Gastrocnemius medialis (tissue), 4 donors: ENCODE measurements around the gene NCAPH2. TPM values are rescaled to one million over a fixed set of nuclear protein-coding genes. Genes with fewer than 3 reads are reported as not detected.

Source experiments
- ATAC-seq, 2 donors: fragments of 150-250 bp; one replicate each; pipeline ENCODE4 v1.9.1; 2016
- DNase-seq, 2 donors: peaks; one replicate each; pipeline ENCODE4 v3.0.0-alpha.2; 2019
- H3K27ac ChIP-seq, 4 donors: fragments of 200-600 bp; sonication (generic); 1 replicate in 1 of 4; 2 replicates in 3 of 4; pipeline ENCODE4 v1.5.1; 2016 to 2018; ENCODE audit warnings: mild to moderate bottlenecking in 2 of 4, moderate library complexity in 1 of 4
- H3K27me3 ChIP-seq, 3 donors: fragments of 200-600 bp; sonication (generic) in 2 of 3; 1 replicate in 1 of 3; 2 replicates in 2 of 3; pipeline versions ENCODE4 v1.5.1 to v1.6.0; 2016 to 2019; ENCODE audit warnings: mild to moderate bottlenecking in 1 of 3, moderate library complexity in 1 of 3
- H3K36me3 ChIP-seq, 2 donors: fragments of 200-600 bp; sonication (generic) in 1 of 2; one replicate each; pipeline ENCODE4 v1.5.1; 2017 to 2018
- H3K4me1 ChIP-seq, 2 donors: fragments of 200-600 bp; sonication (generic) in 1 of 2; one replicate each; pipeline ENCODE4 v1.5.1; 2016 to 2017; ENCODE audit warnings: mild to moderate bottlenecking in 2 of 2
- H3K4me3 ChIP-seq, 4 donors: fragments of 200-600 bp; sonication (generic) in 3 of 4; 1 replicate in 1 of 4; 2 replicates in 3 of 4; pipeline ENCODE4 v1.5.1; 2016 to 2019; ENCODE audit warnings: mild to moderate bottlenecking in 2 of 4
- H3K9me3 ChIP-seq, 3 donors: fragments of 200-600 bp; sonication (generic) in 2 of 3; 1 replicate in 1 of 3; 2 replicates in 2 of 3; pipeline ENCODE4 v1.5.1; 2016 to 2019
- POLR2A ChIP-seq, 2 donors: fragments of 450-650 bp; IDR thresholded peaks; one replicate each; pipeline ENCODE4 v1.6.1; 2017; ENCODE audit warnings: antibody characterized with exemption in 2 of 2, mild to moderate bottlenecking in 2 of 2, moderate library complexity in 2 of 2
- in situ Hi-C, 4 donors: fragments of 200-750 bp; cut with MboI; loops; one replicate each; pipeline versions ENCODE4 v1.15.0 to v1.8.0; 2017; ENCODE audit warnings: low sequenced_read_pairs in 4 of 4
- intact Hi-C: fragments of 100-400 bp; cut with DNase I; formaldehyde crosslinking; loops from one replicate; pipeline ENCODE4 v1.15.1; 2023; ENCODE audit warnings: low total_unique reads
- total RNA-seq, 4 donors: library from RNA; depleted of rRNA; stranded (reverse); fragments of >200 nt; gene quantifications; one replicate each; pipeline versions ENCODE4 v1.1.0 to v1.2.3, GENCODE V29; 2016
- TF ChIP-seq, protein P1 (sequence below), 5 experiments: fragments of 450-650 bp in 3 of 5; fragments of 200-600 bp in 2 of 5; sonication (generic) in 2 of 5; IDR thresholded peaks in 4 of 5; conservative IDR thresholded peaks in 1 of 5; 1 replicate in 4 of 5; 2 replicates in 1 of 5; pipeline ENCODE4 v1.5.1; 2016 to 2019; ENCODE audit warnings: antibody characterized with exemption in 5 of 5, mild to moderate bottlenecking in 3 of 5, moderate library complexity in 3 of 5

Gene NCAPH2
- total RNA-seq, 4 donors from 2014 or later: 19.0 to 29.3 (median 23.4) TPM

DNA sequence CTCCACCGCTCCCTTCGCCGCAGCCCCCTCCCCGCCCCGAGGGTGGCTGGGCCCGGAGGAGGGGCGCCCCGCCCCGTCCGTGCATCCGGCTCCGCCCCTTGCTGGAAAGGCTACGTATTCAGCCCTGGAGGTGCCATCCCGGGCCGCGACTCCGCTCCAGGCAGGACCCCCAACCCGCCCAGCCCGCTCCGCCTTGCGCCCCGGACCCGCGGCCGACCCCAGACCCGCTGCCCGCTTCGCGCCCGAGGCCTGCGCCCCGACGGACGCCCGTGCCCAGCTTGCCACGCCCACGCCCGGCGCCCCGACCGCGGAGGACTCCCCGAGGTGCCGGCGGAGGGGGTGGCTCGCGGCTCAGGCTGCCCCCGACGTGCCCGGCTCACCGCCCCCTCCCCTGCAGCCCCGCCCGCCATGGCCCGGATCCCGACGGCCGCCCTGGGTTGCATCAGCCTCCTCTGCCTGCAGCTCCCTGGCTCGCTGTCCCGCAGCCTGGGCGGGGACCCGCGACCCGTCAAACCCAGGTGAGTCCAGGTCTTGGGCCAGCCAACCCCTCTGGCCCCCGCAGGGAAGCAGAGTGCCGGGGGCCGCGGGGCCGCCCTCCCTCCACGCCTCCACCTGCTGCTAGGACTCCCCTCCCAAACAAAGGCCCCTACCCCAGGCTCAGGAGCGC, 26.5 kb upstream of the NCAPH2 start, which contains the start of gene ADM2:
Gene ADM2 (plus strand): TSS at position 104 of the 667 bp plus-strand sequence. CDS start 305 bp downstream, at position 409.
- no peak for DNase-seq

DNA sequence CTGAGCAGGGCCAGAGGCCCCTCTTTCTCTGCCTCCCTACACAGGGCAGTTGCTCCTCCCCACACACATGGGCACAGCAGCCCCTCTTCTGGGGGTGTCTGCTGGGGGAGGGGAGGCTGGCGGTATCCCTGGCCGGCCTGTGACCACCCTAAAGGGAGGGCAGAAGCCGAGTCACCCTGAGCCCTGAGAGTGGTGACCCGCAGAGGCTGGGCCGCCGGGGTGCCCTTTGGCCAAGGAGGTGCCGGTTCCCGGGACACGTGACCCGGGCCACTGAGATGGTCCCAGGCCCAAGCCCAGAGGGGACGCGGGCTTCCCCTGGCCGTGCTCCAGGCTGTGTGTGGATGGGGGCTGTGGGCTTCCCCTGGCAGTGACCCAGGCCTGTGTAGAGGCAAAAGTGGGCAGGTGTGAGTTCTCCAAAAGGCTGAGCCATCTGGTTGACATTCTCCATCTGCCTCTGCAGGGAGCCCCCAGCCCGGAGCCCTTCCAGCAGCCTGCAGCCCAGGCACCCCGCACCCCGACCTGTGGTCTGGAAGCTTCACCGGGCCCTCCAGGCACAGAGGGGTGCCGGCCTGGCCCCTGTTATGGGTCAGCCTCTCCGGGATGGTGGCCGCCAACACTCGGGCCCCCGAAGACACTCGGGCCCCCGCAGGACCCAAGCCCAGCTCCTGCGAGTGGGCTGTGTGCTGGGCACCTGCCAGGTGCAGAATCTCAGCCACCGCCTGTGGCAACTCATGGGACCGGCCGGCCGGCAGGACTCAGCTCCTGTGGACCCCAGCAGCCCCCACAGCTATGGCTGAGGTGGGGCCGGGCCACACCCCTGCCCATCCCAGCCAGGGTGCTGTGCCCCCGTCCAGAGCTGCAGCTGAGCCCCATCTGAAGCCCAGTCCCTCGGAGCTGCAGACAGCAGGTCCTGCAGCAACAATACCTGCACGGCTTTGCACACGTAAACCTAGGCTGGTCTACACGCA, 25.6 kb upstream of the NCAPH2 start:
- in situ Hi-C loops: no loop called here

More for the DNA sequence above, 26.5 kb upstream of the NCAPH2 start, which contains the start of gene ADM2:
- H3K9me3 ChIP-seq: no peaks in the 10 kb centered on the region
- H3K36me3 ChIP-seq: no peaks in the 10 kb centered on the region
- ATAC-seq: no peak
- in situ Hi-C loops (no loop called here), intact Hi-C loops (no loop called here)
- H3K4me3 ChIP-seq: peak within 1 kb of the TSS in 3 of 4 donors; percentile 19 to 35 (median 31)
- peaks cover 39 to 47% (median 45%) of the 10 kb centered on the region in 3 donors for H3K27me3 ChIP-seq
- H3K4me1 ChIP-seq: no peaks in the 10 kb centered on the region
- no peak within 1 kb of the TSS for H3K27ac ChIP-seq
- no peak for TF ChIP-seq POLR2A (IDR thresholded peaks at IDR 0.05)
- TF ChIP-seq, protein P1, sequence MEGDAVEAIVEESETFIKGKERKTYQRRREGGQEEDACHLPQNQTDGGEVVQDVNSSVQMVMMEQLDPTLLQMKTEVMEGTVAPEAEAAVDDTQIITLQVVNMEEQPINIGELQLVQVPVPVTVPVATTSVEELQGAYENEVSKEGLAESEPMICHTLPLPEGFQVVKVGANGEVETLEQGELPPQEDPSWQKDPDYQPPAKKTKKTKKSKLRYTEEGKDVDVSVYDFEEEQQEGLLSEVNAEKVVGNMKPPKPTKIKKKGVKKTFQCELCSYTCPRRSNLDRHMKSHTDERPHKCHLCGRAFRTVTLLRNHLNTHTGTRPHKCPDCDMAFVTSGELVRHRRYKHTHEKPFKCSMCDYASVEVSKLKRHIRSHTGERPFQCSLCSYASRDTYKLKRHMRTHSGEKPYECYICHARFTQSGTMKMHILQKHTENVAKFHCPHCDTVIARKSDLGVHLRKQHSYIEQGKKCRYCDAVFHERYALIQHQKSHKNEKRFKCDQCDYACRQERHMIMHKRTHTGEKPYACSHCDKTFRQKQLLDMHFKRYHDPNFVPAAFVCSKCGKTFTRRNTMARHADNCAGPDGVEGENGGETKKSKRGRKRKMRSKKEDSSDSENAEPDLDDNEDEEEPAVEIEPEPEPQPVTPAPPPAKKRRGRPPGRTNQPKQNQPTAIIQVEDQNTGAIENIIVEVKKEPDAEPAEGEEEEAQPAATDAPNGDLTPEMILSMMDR (IDR thresholded peaks at IDR 0.05 in 4 of 5, conservative IDR thresholded peaks at IDR 0.05 in 1 of 5): no peak

DNA sequence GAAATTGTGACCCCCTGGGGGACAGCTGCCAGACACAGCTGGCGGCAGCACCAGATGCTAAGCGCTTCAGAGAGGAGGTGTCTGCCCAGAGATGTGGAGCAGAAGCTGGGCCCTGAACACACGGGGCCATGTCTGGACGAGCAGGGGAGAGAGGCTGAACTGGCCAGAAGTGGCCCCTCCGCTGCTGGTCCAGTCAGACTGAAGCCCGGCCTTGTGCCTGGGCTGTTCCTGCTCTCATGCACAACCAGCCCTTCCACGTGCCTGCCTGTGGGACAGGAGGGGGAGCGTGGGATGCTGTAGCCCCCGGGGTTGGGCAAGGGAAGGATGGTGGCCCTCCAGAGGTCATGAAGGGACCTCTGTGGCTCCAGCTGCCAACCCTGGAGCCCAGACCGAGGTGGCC, 24.9 kb upstream of the NCAPH2 start:
- no peaks in the 10 kb centered on the region for H3K4me1 ChIP-seq
- peaks cover 39 to 47% (median 45%) of the 10 kb centered on the region in 3 donors for H3K27me3 ChIP-seq
- no peaks in the 10 kb centered on the region for H3K9me3 ChIP-seq
- H3K36me3 ChIP-seq: no peaks in the 10 kb centered on the region
- no peak overlapping the region for H3K27ac ChIP-seq
- intact Hi-C loops (no loop called here), in situ Hi-C loops (no loop called here)
- DNase-seq (no peak), ATAC-seq (no peak)
- no peak for TF ChIP-seq POLR2A (IDR thresholded peaks at IDR 0.05)
- no peak overlapping the region for H3K4me3 ChIP-seq

More for the DNA sequence above, 25.6 kb upstream of the NCAPH2 start:
- intact Hi-C loops: no loop called here
- no peak for TF ChIP-seq POLR2A (IDR thresholded peaks at IDR 0.05)
- TF ChIP-seq, protein P1 (IDR thresholded peaks at IDR 0.05 in 4 of 5, conservative IDR thresholded peaks at IDR 0.05 in 1 of 5): no peak
- ATAC-seq (no peak), DNase-seq (no peak)
- H3K4me1 ChIP-seq: no peaks in the 10 kb centered on the region
- H3K9me3 ChIP-seq: no peaks in the 10 kb centered on the region
- no peaks in the 10 kb centered on the region for H3K36me3 ChIP-seq
- H3K4me3 ChIP-seq: no peak overlapping the region
- H3K27me3 ChIP-seq: peaks cover 39 to 47% (median 45%) of the 10 kb centered on the region in 3 donors
- H3K27ac ChIP-seq: no peak overlapping the region

DNA sequence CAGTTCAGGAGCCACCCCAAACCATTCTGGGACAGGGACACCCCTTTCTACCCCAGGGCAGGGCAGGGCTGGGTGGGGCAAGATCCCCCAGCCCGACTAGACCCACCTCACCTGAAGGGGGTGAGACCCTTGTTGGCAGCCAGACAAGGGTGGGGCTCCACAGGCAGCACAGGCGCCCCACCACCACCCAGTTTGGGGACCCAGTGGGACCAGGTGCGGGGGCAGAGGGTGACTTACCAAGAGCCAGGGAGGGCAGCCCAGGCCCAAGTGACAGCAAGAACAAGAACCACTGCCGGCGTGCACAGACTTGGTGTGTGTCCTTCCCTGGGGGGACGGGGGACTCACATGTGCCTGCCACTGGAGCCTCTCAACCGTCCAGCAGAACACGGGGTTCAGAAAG, 24.5 kb upstream of the NCAPH2 start:
- in situ Hi-C loops: no loop called here
- ATAC-seq: no peak
- intact Hi-C loops: no loop called here

More for the DNA sequence above, 24.5 kb upstream of the NCAPH2 start:
- H3K27me3 ChIP-seq: peaks cover 39 to 47% (median 45%) of the 10 kb centered on the region in 3 donors
- TF ChIP-seq, protein P1 (IDR thresholded peaks at IDR 0.05 in 4 of 5, conservative IDR thresholded peaks at IDR 0.05 in 1 of 5): no peak
- TF ChIP-seq POLR2A (IDR thresholded peaks at IDR 0.05): no peak
- H3K4me1 ChIP-seq: no peaks in the 10 kb centered on the region
- no peak for DNase-seq
- no peaks in the 10 kb centered on the region for H3K36me3 ChIP-seq
- no peak overlapping the region for H3K27ac ChIP-seq
- no peaks in the 10 kb centered on the region for H3K9me3 ChIP-seq
- H3K4me3 ChIP-seq: no peak overlapping the region
